IMR-90 (cell line): ENCODE results near the gene TRPV4.

Source experiments
- BHLHE40 ChIP-seq: fragments of 150-350 bp; IDR thresholded peaks from 2 replicates; pipeline ENCODE4 v1.6.1; 2016; ENCODE audit warnings: mild to moderate bottlenecking, low read depth, low read length
- CEBPB ChIP-seq: IDR thresholded peaks from 2 replicates; pipeline ENCODE4 v1.6.1; 2012; ENCODE audit warnings: low read depth, low read length, improper control_type of control experiment
- CHD1 ChIP-seq: IDR thresholded peaks from 2 replicates; pipeline ENCODE4 v1.6.1; 2012; ENCODE audit warnings: low read depth, low read length, improper control_type of control experiment
- CTCF ChIP-seq: conservative IDR thresholded peaks from 2 replicates; pipeline ENCODE4 v1.5.1; 2012; ENCODE audit warnings: mild to moderate bottlenecking, low read depth, low read length, improper control_type of control experiment
- FOS ChIP-seq: fragments of 150-350 bp; IDR thresholded peaks from 2 replicates; pipeline ENCODE4 v1.6.1; 2016; ENCODE audit warnings: low read depth, low read length
- MAFK ChIP-seq: IDR thresholded peaks from 2 replicates; pipeline ENCODE4 v1.6.1; 2012; ENCODE audit warnings: low read depth, low read length, improper control_type of control experiment
- POLR2A ChIP-seq: IDR thresholded peaks from 2 replicates; pipeline ENCODE4 v1.6.1; 2012; ENCODE audit warnings: mild to moderate bottlenecking, low read depth, low read length
- RAD21 ChIP-seq: IDR thresholded peaks from 2 replicates; pipeline ENCODE4 v1.6.1; 2012; ENCODE audit warnings: low read length, improper control_type of control experiment
- RCOR1 ChIP-seq: IDR thresholded peaks from 2 replicates; pipeline ENCODE4 v1.6.1; 2012; ENCODE audit warnings: mild to moderate bottlenecking, low read length, improper control_type of control experiment; ENCODE audit not compliant: insufficient replicate concordance
- RFX5 ChIP-seq: IDR thresholded peaks from 2 replicates; pipeline ENCODE4 v1.8.0; 2012; ENCODE audit warnings: low read depth, mild to moderate bottlenecking, low read length, moderate library complexity
- SMC3 ChIP-seq: fragments of 150-350 bp; IDR thresholded peaks from 2 replicates; pipeline ENCODE4 v1.6.1; 2016; ENCODE audit warnings: low read depth, mild to moderate bottlenecking, antibody characterized with exemption, low read length, moderate library complexity
- USF2 ChIP-seq: fragments of 150-350 bp; IDR thresholded peaks from 2 replicates; pipeline ENCODE4 v1.6.1; 2017; ENCODE audit warnings: mild to moderate bottlenecking, antibody characterized with exemption, low read length, low read depth

GRCh38 chr12:109815225-109815624 is 18.0 kb downstream of the TRPV4 start:
- no peak for TF ChIP-seq CTCF
- TF ChIP-seq SMC3: no peak
- TF ChIP-seq MAFK: no peak
- no peak for TF ChIP-seq USF2
- no peak for TF ChIP-seq RCOR1
- TF ChIP-seq CEBPB: no peak
- TF ChIP-seq POLR2A: no peak
- TF ChIP-seq FOS: no peak
- no peak for TF ChIP-seq RAD21
- TF ChIP-seq BHLHE40: no peak
- TF ChIP-seq CHD1: no peak
- no peak for TF ChIP-seq RFX5
